Measurements from ENCODE around the gene EXOC2. TPM values are rescaled to one million over a fixed set of nuclear protein-coding genes. Genes with fewer than 3 reads are reported as not detected.

Gene EXOC2
- total RNA-seq, 1 experiment from 2014 or later: 30.5 TPM

DNA sequence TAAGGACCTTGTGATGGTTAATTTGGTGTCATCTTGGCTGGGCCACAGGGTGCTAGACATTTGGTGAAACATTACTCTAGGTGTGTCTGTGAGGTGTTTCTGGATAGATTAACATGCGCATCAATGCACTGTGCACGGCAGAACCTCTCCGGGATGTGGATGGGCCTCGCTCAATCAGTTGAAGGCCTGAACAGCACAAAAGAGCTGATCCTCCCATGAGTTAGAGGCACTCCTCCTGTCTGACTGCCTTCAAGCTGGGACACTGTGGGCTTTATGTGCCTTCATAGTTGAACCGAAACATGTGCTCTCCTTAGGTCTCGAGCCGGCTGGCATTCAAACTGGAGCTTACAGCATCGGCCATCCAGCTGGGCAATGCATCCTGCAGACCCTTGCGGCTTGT lies 124.9 kb downstream of the EXOC2 start:
- TF ChIP-seq TCF7L2 (IDR thresholded peaks at IDR 0.05; ENCODE audit: low read depth, low read length) (no peak), SIN3A (IDR thresholded peaks at IDR 0.05; ENCODE audit: borderline replicate concordance, insufficient read depth, low read depth, low read length) (no peak), POLR2AphosphoS5 (IDR thresholded peaks at IDR 0.05; ENCODE audit: low read depth, low read length) (no peak)
- TF ChIP-seq, protein P1, sequence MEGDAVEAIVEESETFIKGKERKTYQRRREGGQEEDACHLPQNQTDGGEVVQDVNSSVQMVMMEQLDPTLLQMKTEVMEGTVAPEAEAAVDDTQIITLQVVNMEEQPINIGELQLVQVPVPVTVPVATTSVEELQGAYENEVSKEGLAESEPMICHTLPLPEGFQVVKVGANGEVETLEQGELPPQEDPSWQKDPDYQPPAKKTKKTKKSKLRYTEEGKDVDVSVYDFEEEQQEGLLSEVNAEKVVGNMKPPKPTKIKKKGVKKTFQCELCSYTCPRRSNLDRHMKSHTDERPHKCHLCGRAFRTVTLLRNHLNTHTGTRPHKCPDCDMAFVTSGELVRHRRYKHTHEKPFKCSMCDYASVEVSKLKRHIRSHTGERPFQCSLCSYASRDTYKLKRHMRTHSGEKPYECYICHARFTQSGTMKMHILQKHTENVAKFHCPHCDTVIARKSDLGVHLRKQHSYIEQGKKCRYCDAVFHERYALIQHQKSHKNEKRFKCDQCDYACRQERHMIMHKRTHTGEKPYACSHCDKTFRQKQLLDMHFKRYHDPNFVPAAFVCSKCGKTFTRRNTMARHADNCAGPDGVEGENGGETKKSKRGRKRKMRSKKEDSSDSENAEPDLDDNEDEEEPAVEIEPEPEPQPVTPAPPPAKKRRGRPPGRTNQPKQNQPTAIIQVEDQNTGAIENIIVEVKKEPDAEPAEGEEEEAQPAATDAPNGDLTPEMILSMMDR (IDR thresholded peaks at IDR 0.05): no peak
- TF ChIP-seq, protein P2, sequence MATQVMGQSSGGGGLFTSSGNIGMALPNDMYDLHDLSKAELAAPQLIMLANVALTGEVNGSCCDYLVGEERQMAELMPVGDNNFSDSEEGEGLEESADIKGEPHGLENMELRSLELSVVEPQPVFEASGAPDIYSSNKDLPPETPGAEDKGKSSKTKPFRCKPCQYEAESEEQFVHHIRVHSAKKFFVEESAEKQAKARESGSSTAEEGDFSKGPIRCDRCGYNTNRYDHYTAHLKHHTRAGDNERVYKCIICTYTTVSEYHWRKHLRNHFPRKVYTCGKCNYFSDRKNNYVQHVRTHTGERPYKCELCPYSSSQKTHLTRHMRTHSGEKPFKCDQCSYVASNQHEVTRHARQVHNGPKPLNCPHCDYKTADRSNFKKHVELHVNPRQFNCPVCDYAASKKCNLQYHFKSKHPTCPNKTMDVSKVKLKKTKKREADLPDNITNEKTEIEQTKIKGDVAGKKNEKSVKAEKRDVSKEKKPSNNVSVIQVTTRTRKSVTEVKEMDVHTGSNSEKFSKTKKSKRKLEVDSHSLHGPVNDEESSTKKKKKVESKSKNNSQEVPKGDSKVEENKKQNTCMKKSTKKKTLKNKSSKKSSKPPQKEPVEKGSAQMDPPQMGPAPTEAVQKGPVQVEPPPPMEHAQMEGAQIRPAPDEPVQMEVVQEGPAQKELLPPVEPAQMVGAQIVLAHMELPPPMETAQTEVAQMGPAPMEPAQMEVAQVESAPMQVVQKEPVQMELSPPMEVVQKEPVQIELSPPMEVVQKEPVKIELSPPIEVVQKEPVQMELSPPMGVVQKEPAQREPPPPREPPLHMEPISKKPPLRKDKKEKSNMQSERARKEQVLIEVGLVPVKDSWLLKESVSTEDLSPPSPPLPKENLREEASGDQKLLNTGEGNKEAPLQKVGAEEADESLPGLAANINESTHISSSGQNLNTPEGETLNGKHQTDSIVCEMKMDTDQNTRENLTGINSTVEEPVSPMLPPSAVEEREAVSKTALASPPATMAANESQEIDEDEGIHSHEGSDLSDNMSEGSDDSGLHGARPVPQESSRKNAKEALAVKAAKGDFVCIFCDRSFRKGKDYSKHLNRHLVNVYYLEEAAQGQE (IDR thresholded peaks at IDR 0.05; ENCODE audit: insufficient read depth in 1 of 2, low read depth in 2 of 2, low read length in 1 of 2): no peak
- ChIA-PET POLR2A (no interaction called here), CTCF (no interaction called here)
- ATAC-seq (no peak), DNase-seq (ENCODE audit: low read depth, low spot score) (no peak)
- Histone ChIP-seq H3K27me3 (ENCODE audit: control insufficient read depth, insufficient read depth, low read length) (no peaks in the 10 kb centered on the region), H3K36me3 (ENCODE audit: control insufficient read depth, insufficient read depth, low read length) (no peaks in the 10 kb centered on the region; the same call in 1 of the 2 replicates), H3K4me3 (ENCODE audit: low read depth in 2 of 2, low read length in 2 of 2) (no peak overlapping the region), H3K9me3 (ENCODE audit: control insufficient read depth, insufficient read depth, low read depth, low read length) (no peaks in the 10 kb centered on the region), H3K4me1 (ENCODE audit: control insufficient read depth, insufficient read depth, low read length) (no peaks in the 10 kb centered on the region), H3K27ac (ENCODE audit: low read length) (no peak overlapping the region)
- in situ Hi-C loops (cut with HindIII; ENCODE audit: low pct_unique_long_range_greater_than_20kb, low sequenced_read_pairs) (no loop called here), intact Hi-C loops (cut with micrococcal nuclease; ENCODE audit: unreplicated experiment) (no loop called here)
- BruUV-seq (replicated peaks): no TSS peak

DNA sequence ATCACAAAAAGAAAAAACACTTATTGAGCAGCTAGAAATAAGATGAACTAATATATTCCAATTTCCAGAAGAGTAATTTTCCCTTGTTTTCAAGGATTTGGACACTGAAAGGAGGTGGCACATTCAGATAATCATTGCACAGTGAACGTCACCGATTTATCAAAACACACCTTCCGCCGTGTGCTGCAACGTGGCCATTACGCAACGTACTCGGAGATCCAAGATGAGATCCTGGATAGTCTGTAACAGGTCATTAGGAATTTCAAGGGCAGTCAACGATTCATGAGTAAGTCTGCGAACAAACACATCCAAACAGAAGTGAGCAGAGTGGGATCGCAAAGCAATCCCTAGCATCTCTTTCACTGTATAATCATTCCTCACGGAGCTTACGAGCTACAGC lies 129.1 kb downstream of the EXOC2 start:
- TF ChIP-seq, protein P1 (IDR thresholded peaks at IDR 0.05): no peak
- TF ChIP-seq, protein P2 (IDR thresholded peaks at IDR 0.05; ENCODE audit: insufficient read depth in 1 of 2, low read depth in 2 of 2, low read length in 1 of 2): no peak
- TF ChIP-seq SIN3A (IDR thresholded peaks at IDR 0.05; ENCODE audit: borderline replicate concordance, insufficient read depth, low read depth, low read length): no peak
- TF ChIP-seq POLR2AphosphoS5 (IDR thresholded peaks at IDR 0.05; ENCODE audit: low read depth, low read length): no peak
- TF ChIP-seq TCF7L2 (IDR thresholded peaks at IDR 0.05; ENCODE audit: low read depth, low read length): no peak
- ChIA-PET POLR2A (no interaction called here), CTCF (no interaction called here)

More for the DNA sequence above, 129.1 kb downstream of the EXOC2 start:
- in situ Hi-C loops (cut with HindIII; ENCODE audit: low pct_unique_long_range_greater_than_20kb, low sequenced_read_pairs): no loop called here
- Histone ChIP-seq H3K36me3 (ENCODE audit: control insufficient read depth, insufficient read depth, low read length) (peaks cover 6% of the 10 kb centered on the region; the same call in 1 of the 2 replicates), H3K4me3 (ENCODE audit: low read depth in 2 of 2, low read length in 2 of 2) (no peak overlapping the region), H3K27ac (ENCODE audit: low read length) (no peak overlapping the region), H3K9me3 (ENCODE audit: control insufficient read depth, insufficient read depth, low read depth, low read length) (no peaks in the 10 kb centered on the region), H3K27me3 (ENCODE audit: control insufficient read depth, insufficient read depth, low read length) (no peaks in the 10 kb centered on the region), H3K4me1 (ENCODE audit: control insufficient read depth, insufficient read depth, low read length) (no peaks in the 10 kb centered on the region)
- ATAC-seq: no peak
- intact Hi-C loops (cut with micrococcal nuclease; ENCODE audit: unreplicated experiment): no loop called here
- no peak for DNase-seq (ENCODE audit: low read depth, low spot score)
- no TSS peak for BruUV-seq (replicated peaks)

Measured in Panc1 (cell line).